Activated CD4-positive, alpha-beta T cell treated with anti-CD3 and anti-CD28 coated beads, Interleukin-2, amount 50 U/mL, for 48 hours (primary cell): ENCODE data around the gene ZNF688.
"Not testable (repeated sequence)": the region's sequence is repeated elsewhere in the genome, so short reads cannot be mapped to it uniquely, and the experiment has no call there.

ENCODE experiments used
- DNase-seq, 2 experiments: peaks; one replicate each; pipeline ENCODE4 v3.0.0-alpha.2; 2020

The ZNF688 gene

DNA sequence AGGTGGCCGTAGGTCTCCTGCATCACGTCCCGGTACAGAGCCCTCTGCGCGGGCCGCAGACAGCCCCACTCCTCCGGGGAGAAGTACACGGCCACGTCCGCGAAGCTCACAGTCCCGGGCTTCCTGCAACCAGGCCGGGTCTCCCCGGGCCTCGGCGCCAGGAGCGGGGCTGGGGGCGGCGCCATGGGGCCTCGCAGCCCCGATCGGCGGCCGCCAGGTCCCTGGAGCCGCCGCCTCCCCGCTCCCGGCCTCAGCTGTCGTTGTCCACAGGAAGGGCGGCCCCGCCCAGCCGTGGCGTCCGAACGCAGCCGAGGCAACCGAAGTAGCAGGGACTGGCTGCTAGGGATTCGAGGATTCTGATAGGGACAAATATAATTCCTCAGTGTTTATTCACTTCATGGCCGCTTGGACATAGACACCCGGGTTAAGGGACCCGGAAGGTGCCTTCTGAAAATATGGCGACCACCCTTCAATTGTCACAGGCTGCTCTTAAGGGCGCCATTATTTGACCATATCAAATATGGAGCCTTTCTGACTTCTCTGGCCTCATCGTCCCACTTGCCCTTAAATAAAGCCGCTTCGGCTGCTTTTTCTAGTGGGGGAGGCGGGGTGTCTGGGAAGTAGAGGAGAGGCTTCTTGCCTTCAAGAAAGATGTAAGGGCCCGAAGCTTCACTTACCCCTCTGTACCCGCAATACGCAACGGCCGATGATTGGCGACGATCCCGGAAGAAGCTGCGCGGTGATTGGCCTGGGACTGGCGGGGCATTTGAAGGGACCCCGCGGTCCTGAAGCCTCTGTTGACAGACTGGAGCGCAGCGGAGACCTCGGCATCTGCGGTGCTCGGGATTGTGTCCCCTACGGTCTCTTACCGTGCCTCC, at the start of gene ZNF688:
Gene ZNF688 (minus strand): TSS at position 270 of the 878 bp plus-strand sequence. CDS start 85 bp downstream, at position 185.
- peak; percentile 91 to 93 for DNase-seq

DNA sequence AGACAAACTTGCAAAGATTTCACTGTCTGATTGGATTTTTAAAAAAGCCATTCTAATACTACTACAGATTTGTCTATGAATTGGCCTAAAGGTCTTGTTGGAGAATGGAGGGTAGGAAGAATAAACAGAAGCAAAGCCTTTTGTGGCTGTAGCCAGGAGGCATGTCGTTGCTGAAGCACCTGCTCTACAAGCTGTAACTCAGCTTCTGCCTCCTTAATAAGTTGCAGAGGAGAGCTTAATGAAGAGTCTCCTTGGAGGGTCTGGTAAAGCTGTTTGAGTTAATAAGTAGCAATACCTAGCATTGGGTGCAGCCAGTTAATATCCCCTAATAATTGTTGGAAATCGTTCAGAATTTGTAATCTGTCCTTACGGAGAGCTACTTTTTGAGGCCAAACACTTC, 48.7 kb upstream of the ZNF688 start:
- no peak for DNase-seq

DNA sequence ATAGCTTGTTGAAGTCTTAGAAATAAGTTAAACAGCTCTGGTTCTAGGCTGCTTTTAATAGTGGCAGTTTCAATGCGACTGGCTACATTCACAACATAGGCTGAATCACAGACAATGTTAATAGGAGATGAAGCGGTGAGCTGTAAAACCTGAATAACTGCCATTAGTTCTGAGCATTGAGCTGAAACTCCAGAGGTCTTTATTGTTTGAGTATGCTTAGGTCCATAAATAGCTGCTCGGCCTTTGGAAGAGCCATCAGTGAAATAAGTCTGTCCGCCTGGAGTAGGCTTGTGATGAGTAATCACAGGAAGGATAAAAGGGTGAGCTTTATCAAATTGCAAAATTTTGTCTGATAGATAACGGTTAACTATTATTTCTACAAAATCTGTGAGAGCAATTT, 48.1 kb upstream of the ZNF688 start:
- DNase-seq = no peak

DNA sequence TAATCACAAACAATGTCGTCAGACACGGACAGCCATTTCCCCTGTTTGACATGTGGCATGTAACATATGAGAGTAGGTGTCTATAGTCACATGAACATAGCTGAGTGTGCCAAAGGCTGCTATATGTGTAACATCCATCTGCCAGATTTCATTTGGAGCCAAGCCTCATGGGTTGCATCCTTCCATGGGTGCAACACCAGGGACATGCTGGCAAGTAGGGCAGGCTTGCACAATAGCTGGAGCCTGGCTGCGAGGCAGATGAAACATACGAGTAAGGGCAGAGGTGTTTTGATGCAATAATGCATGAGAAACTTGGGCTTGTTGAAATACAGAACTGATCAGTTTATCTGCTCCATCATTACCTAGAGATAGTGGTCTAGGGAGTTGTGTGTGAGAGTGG, 47.7 kb upstream of the ZNF688 start:
- no peak for DNase-seq

DNA sequence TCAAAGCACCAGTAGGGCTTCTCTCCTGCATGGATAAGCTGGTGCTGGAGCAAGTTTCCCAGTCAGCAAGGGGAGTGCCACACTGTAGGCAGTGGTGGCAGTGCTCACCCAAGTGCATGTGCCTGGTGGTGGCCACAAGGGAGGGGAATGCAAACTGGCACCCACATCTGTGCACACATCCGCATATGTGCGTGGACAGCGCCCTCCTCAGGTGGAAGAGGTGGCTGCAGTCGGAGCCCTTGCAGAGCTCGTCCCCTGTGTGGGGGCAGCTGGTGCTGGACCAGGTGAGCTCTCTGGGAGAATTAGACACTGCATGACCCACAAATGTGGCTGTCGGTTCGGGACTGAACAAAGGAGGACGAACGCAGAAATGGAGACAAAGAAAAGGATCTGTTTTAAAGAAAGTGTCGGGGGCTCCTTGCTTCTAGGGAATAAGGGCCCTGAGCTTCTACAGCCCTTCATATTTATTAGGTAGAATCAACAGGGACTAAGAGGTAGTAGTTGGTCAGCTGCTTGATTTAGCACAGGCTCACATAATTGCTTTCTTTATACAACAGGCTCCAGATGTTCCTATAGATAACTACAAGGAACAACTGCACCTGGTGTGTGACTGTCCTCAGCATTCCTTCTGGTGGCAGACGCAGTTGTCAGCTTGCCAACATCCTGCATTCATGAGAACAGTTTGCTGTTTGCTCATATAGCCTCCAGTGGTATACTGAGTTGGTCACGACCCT, 44.0 kb upstream of the ZNF688 start:
- DNase-seq = peak; percentile 89 to 92

DNA sequence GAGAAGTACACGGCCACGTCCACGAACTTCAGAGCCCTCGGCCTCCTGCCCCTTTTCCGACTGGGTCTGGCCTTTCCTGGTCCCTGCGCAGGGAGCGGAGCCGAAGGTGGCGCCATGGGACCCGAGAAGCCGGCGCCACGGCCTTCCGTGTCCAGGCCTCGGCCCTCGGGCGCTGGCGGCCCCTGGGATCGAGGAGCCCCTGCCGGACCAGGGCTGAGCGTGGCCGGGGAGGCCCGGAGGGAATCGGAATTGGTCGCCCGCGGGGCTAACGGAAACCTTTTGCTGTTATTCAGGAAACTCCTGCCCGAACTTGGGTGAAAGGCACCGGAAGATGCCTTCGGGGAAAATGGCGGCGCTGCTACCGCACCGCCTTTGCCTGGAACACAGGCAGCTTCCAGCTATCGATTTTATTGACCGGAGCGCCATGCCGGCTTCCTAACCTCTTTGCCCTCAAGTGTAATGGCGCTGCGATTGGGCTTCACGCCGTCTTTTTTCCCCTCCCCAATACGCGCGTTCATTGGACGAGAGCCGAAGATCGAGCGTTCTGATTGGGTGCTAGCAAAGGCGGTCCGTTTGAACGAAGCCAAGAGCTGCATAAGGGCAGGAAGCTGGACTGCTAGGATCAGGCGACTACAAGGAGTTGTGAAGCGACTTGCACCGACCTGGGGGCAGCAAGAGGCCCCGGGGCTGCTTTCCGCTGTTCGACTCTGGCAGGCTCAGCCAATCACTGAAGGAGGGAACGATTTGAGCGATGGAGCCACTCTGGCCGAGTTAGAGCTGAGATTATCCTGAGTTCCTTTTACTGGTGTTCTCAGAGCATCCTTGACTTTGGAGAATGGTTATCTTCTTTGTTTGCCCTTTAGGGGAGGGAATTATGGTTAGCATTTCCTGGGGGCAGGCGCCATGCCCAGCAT, 38.7 kb upstream of the ZNF688 start, which contains the start of gene ZNF689:
Gene ZNF689 (minus strand): TSS at position 464 of the 914 bp plus-strand sequence. CDS start 348 bp downstream, at position 116.
- DNase-seq = peak; percentile 95 to 96

DNA sequence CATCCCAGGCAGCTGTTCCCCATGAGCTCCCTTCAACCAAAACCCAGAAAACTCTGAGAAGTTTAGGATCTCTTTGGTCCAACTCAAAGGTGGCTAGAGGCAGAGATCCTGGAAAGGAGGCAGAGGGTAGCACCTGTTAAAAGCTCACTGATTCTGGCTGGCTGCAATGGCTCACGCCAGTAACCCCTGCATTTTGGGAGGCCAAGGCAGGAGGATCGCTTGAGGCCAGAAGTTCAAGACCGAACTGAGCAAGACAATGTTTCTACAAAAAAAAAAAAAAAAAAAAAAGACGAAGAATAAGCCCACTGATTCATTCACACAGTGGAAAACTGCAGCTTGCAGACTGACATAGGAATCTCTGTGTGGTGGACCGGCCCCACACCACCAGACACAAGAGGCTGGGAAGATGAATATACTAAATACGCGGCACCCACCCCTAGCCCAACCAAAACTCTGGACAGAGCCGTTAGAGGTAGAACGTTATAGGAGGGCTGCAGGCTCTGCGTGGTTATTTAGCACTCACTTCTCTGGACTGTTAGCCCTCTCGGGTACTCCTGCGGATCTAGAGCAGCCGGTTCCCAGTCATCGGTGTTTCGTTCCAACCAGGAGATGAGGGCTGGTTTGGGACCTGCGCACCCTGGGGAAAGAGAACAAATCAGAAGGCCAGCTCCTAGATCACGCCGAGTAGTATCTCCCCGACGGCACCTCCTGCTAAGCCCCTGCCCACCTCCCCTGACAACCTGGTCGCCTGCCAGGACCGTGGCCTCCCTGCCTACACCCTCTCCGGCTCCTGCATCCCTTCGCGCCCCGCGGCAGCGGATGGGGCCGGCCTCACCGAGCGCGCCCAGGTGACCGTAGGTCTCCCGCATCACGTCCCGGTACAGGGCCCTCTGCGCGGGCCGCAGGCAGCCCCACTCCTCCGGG, 37.8 kb upstream of the ZNF688 start:
- DNase-seq = peak; percentile 49 to 64

DNA sequence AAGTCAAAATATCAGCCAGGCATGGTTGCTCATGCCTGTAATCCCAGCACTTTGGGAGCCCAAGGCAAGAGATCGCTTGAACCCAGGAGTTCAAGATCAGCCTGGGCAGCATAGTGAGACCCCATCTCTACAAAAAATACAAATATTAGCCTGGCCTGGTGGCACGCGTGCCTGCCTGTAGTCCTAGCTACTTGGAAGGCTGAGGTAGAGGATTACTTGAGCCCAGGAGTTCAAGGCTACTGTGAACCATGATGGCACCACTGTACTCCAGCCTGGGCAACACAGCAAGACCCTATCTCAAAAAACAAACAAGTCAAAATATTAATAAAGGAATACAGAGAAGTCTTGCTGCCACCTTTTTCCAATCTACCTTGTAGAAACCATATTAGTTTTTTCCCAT, 34.5 kb upstream of the ZNF688 start:
- no peak for DNase-seq

DNA sequence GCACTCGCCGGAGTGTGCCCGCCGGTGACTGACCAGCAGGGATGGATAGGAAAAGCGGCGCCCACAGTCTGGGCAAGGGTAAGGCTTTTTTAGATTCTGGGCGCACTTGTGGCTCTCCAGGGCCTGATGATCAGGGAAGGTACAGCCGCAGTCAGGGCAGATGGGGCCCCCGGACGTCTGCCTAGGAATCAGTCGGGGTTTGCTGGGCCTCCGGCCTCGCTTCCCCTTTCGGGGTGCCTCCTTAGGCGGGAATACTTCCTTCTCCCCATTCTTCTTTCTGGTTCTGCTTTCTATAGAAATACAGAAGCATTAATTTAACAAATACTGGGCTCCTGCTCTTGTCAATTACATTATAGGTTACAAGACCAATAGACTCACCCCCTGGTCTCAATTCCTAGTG, 33.6 kb upstream of the ZNF688 start:
- no peak for DNase-seq

DNA sequence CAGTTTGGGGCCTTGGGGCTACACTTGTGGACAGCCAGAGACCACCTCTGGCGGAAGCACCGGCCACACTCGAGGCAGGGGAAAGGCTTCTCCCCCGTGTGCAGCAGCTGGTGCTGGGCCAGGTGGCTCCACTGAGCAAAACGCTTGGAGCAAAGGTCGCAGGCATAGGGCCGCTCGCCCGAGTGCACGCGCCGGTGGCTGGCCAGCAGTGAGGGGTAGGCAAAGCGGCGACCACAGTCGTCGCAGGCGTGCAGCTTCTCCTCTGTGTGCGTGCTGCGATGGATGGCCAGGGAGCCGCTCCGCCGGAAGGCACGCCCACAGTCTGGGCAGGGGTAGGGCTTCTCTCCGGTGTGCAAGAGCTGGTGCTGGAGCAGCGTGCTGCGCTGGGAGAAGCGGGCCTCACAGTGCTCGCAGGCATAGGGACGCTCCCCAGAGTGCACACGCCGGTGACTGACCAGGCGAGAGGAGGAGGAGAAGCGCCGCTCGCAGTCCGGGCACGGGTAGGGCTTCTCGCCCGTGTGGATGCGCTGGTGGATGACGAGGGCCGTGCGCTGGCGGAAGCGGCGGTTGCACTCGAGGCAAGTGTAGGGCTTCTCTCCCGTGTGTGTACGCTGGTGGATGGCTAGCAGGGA, 32.9 kb upstream of the ZNF688 start:
- no peak for DNase-seq

DNA sequence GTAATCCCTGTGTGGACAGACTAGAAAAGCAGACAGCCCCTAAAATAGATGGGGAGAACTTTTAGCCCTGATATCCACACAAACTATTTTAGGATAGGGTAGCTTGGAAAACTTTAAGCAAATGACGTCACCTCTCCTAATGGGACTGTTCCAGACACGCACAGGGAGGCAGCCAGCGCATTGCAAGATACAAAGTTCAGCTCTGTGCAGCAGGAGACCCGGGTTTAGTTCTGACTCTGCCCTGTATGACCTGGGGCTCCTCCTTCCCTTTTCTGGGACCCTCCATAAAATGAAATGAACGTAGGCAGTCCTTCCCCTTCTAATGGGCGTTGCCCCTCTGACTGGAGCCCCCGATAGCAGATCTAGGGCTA, 32.4 kb upstream of the ZNF688 start:
- DNase-seq = no peak

DNA sequence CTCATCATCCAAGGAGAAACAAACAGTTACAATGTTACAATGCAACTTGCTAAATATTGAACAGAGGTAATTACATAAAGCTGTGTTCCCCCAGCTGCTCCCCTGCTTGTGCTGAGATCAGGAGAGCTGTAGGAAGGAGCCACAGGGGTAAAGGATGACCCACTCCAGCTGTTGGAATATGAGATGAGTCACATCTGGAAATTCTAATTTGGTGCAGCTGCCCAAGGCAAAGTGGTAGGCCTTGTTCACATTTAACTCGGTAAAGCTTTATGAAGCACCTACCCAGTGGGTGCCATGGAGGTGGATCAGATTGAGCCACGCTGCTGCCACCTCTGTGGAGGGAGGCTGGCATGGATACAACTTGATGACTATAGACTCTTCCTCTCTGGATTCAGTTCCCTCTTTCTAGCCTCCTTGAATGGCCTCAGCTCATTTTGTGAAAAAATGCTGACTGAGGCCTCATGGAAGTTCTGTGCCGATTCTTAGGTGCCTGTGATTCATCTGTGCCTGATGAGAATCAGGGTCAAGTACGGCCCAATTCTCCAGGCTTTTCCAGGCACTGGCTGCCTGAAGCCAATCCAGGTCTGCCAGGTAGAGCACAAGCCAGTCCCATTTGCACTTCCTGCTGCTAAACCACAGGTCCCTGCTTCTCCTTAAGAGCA, 31.2 kb upstream of the ZNF688 start:
- no peak for DNase-seq

DNA sequence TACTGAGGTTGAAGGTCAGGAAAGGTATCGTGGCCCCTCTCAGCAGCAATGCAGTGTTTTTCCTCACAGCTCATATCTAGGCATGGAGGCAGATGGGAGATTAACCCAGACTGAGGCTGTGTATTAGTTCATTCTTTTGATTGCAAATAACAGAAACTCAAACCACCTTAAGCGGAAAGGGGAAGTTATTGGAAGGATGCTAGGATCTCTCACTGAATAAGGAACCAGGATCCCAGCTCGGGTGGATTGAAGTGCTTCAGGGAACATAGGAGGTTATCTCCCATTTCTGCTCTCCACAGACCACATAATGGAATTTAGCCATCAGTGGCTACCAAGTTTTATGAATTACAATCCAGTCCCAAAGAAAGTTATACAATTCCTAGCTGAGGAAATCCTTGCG, 30.5 kb upstream of the ZNF688 start:
- no peak for DNase-seq

DNA sequence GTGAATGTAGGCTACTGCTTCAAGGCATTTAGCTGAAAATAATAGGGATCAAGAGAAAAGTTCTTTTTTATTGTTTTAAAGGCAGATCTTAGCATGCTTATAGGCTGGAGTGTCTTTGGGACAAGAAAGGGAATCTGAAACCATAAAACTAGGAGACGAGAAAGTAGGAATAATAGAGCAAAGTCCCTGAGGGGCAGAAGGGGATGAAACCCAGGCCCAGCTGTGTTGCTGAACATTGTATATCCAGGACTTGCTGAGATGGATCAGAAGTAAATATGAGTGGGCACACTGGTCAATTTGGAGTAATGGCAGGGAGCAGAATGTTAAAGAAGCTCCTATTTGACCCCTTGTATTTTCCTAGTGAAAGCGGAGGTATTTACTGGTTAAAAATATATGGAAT, 29.4 kb upstream of the ZNF688 start:
- no peak for DNase-seq

DNA sequence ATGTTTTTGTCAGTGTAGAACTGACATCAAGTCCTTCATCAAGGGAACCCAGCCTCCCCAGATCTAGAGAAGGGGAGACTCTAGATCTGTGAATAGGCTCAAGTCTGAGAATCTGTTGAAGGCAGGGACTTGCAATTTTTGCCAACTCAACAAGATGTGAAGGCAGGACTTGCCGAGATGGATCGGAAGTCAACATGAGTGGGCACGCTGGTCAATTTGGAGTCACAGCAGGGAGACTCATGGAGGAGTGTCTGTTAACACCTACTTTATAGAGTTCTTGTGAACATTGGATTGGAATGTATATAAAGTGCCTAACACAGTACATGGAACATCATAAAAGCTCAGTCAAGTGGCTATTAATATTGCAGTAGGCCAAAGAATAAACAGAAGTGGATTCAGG, 28.7 kb upstream of the ZNF688 start:
- no peak for DNase-seq

DNA sequence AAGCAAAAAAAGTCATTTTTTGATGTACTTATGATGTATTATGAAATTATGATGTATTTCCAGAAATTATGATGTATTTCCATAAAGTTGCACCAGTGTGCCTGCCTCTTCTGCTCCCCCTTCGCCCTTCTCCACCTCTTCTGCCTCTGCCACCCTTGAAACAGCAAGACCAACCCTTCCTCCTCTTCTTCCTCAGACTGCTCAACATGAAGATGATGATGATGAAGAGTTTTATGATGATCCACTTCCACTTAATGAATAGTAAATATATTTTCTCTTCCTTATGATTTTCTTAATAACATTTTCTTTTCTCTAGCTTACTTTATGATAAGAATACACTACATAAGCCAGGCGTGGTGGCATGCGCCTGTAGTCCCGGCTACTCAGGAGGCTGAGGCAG, 21.4 kb upstream of the ZNF688 start:
- DNase-seq = no peak

DNA sequence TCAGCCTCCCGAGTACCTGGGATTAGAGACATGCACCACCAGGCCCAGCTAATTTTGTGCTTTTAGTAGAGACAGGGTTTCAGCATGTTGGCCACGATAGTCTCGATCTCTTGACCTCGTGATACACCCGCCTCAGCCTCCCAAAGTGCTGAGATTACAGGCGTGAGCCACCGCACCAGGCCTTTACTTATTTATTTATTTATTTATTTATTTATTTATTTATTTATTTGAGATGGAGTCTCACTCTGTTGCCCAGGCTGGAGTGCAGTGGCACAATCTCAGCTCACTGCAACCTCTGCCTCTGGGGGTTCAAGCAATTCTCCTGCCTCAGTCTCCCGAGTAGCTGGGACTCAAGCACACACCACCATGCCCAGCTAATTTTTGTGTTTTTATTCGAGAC, 19.4 kb upstream of the ZNF688 start:
- not testable (repeated sequence) for DNase-seq

DNA sequence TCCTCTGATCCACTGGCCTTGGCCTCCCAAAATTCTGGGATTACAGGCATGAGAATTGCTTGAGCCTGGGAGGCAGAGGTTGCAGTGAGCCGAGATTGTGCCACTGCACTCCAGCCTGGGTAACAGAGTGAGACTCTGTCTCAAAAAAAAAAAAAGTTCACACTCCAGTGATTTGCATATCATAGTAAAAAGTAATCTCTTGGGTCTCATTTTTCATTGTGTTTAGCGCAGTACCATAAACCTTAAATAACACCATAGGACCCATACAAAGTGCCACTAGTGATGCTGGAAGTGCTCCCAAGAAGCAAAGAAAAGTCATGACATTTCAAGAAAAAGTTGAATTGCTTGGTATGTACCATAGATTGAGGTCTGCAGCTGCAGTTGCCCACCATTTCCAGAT, 18.1 kb upstream of the ZNF688 start:
- not testable (repeated sequence) for DNase-seq

DNA sequence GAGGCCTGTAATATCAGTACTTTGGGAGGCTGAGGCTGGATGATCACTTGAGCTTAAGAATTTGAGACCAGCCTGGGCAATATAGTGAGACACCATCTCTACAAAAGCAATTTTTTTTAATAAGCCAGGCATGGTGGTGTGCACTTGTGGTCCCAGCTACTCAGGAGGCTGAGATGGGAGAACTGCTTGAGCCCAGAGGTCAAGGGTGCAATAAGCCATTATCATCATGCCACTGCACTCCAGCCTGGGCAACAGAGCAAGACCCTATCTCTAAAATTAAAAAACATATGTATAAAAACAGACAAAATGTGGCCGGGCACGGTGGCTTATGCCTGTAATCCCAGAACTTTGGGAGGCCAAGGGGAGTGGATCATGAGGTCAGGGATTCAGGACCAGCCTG, 17.1 kb upstream of the ZNF688 start:
- DNase-seq = no peak

DNA sequence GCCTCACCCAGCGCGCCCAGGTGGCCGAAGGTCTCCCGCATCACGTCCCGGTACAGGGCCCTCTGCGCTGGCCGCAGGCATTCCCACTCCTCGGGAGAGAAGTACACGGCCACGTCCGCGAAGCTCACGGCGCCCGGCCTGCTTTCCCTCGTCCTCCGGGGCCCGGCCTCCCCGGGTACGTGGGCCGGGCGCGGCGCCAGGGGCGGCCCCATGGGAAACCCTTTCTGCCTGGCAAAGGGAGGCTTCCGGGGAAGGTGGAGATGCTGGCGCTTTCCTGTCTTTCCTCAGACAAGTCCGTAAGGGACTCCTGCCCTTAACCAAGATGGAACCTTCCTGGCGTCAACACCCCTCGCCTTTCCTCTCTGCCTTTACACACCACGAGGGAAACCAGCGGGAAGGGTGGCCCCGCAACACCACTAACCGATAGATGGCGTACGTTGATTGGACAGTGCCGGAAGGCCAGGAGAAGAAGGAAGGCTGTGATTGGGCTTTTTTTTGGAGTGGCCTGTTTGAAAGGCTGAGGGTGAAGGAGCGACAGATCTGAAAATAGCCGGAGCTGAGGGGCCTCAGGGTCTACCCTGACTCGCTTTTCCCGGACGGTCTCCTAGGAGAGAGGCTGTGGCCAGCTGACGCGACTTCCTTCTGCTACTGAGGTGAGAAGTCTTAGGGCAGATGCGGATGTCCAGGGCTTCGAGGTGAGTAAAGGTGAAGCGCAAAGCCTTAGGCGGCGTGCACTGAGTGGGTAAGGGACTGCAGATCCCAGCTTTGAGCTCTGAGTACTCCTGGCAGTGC, 14.1 kb upstream of the ZNF688 start, which contains the start of gene ZNF785:
Gene ZNF785 (minus strand): TSS at position 298 of the 792 bp plus-strand sequence. CDS start 86 bp downstream, at position 212.
- peak; percentile 92 to 95 for DNase-seq
